ENCODE results near the gene MUC5AC.

DNA sequence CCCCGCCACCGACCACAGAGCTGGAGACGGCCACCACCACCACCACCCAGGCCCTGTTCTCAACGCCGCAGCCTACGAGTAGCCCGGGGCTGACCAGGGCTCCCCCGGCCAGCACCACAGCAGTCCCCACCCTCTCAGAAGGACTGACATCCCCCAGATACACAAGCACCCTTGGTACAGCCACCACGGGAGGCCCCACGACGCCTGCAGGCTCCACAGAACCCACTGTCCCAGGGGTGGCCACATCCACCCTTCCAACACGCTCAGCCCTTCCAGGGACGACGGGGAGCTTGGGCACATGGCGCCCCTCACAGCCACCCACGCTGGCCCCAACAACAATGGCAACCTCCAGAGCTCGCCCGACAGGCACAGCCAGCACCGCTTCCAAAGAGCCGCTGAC lies 84.0 kb downstream of the MUC5AC start:
- no peak for TF ChIP-seq FOXM1 (IDR thresholded peaks at IDR 0.05; ENCODE audit: borderline replicate concordance)
- TF ChIP-seq, protein P1, sequence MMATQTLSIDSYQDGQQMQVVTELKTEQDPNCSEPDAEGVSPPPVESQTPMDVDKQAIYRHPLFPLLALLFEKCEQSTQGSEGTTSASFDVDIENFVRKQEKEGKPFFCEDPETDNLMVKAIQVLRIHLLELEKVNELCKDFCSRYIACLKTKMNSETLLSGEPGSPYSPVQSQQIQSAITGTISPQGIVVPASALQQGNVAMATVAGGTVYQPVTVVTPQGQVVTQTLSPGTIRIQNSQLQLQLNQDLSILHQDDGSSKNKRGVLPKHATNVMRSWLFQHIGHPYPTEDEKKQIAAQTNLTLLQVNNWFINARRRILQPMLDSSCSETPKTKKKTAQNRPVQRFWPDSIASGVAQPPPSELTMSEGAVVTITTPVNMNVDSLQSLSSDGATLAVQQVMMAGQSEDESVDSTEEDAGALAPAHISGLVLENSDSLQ (IDR thresholded peaks at IDR 0.05): no peak
- no peak for TF ChIP-seq NFRKB (IDR thresholded peaks at IDR 0.05)
- TF ChIP-seq BHLHE40 (IDR thresholded peaks at IDR 0.05; ENCODE audit: borderline replicate concordance): no peak
- TF ChIP-seq FOXK2 (IDR thresholded peaks at IDR 0.05): no peak
- TF ChIP-seq TARDBP (IDR thresholded peaks at IDR 0.05): no peak
- no peak for TF ChIP-seq ELF4 (IDR thresholded peaks at IDR 0.05)
- no peak for TF ChIP-seq ZNF384 (IDR thresholded peaks at IDR 0.05)

All from HEK293T (cell line).